ENCODE measurements around the gene GSPT2.

DNA sequence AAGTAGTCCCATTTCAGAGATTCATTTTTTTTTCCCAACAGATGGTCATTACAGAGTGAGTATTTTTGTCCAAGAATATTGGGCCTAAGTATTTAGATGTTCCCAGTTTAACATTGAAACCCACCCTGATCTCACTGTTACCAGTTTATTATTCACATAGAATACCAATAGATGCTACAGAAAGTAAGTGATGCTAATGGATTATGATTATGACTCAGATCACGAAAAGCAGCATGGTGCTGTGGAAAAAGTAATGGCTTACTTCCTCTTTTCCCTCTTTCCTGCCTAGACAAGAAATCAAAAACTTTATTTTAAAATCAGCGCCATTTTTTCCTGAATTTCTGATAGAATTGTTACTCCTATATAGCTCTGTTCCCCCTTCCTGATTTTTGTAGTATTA is 51.9 kb downstream of the GSPT2 start:
- TF ChIP-seq, protein P1, sequence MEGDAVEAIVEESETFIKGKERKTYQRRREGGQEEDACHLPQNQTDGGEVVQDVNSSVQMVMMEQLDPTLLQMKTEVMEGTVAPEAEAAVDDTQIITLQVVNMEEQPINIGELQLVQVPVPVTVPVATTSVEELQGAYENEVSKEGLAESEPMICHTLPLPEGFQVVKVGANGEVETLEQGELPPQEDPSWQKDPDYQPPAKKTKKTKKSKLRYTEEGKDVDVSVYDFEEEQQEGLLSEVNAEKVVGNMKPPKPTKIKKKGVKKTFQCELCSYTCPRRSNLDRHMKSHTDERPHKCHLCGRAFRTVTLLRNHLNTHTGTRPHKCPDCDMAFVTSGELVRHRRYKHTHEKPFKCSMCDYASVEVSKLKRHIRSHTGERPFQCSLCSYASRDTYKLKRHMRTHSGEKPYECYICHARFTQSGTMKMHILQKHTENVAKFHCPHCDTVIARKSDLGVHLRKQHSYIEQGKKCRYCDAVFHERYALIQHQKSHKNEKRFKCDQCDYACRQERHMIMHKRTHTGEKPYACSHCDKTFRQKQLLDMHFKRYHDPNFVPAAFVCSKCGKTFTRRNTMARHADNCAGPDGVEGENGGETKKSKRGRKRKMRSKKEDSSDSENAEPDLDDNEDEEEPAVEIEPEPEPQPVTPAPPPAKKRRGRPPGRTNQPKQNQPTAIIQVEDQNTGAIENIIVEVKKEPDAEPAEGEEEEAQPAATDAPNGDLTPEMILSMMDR (IDR thresholded peaks at IDR 0.05; ENCODE audit: low read length), result no peak
- no peak for TF ChIP-seq EZH2 (IDR thresholded peaks at IDR 0.05; ENCODE audit: borderline replicate concordance, low read length)
